ENCODE results near the gene NR3C1.

Gene NR3C1

GRCh38 chr5:143314099-143314498 is 89.4 kb downstream of the NR3C1 start:
- no CpG with 5 or more reads among the region's 1 CpG for WGBS (ENCODE audit: insufficient coverage)
- peaks cover 16 to 40% (median 24%) of the 10 kb centered on the region in 4 experiments for H3K36me3 ChIP-seq (ENCODE audit: control insufficient read depth in 4 of 4, insufficient read depth in 4 of 4, low read length in 3 of 4)
- H3K4me1 ChIP-seq (ENCODE audit: control extremely low read depth in 1 of 4, control insufficient read depth in 4 of 4, insufficient read depth in 4 of 4, low read length in 3 of 4) = peaks cover 0 to 12% (median 1%) of the 10 kb centered on the region in 4 experiments
- CTCF ChIA-PET = no interaction called here
- H3K27me3 ChIP-seq (replicated peaks in 2 of 5; ENCODE audit: control insufficient read depth in 4 of 5, insufficient read depth in 5 of 5, low read length in 4 of 5) = no peaks in the 10 kb centered on the region
- no peak overlapping the region for H3K4me3 ChIP-seq (ENCODE audit: control insufficient read depth in 1 of 7, extremely low read depth in 1 of 7, insufficient read depth in 4 of 7, low read depth in 2 of 7, low read length in 6 of 7)
- no peak for DNase-seq
- no peak overlapping the region for H3K27ac ChIP-seq (ENCODE audit: insufficient read depth in 1 of 2, low read depth in 1 of 2, low read length in 2 of 2, poor library complexity in 1 of 2, severe bottlenecking in 2 of 2)
- POLR2A ChIA-PET = no interaction called here
- no peaks in the 10 kb centered on the region for H3K9me3 ChIP-seq (ENCODE audit: control extremely low read depth in 1 of 5, control insufficient read depth in 4 of 5, insufficient read depth in 2 of 5, low read depth in 1 of 5, low read length in 4 of 5)

DNA sequence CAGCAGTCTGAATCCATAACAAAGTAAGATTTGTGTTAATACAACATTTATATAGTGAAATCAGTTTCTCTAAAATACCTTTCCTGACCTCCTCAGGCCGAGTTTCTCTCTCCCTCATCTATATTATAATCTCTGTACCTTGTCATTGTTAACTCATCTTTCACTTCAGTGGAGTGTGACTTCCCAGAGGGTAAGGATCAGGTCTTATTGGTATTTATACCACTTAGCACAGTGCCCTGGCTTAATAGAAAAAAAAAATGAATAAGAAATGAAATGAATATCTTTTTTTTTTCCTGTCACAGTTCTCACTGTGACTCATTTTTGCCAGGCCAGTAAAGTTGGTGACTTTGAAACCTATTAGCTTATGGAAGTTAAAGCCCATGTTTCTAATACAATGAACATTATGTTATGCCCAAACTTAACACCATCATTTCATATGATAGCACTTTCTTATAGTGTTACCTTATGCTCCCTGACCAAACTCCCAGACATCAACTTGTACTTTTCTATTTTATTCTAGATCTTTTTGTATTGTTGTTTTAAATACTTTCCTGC is 90.1 kb downstream of the NR3C1 start:
- CTCF ChIA-PET = no interaction called here
- POLR2A ChIA-PET = no interaction called here
- no peaks in the 10 kb centered on the region for H3K9me3 ChIP-seq (ENCODE audit: control extremely low read depth in 1 of 5, control insufficient read depth in 4 of 5, insufficient read depth in 2 of 5, low read depth in 1 of 5, low read length in 4 of 5)
- peaks cover 20 to 46% (median 27%) of the 10 kb centered on the region in 4 experiments for H3K36me3 ChIP-seq (ENCODE audit: control insufficient read depth in 4 of 4, insufficient read depth in 4 of 4, low read length in 3 of 4)
- DNase-seq = no peak
- no peak overlapping the region for H3K4me3 ChIP-seq (ENCODE audit: control insufficient read depth in 1 of 7, extremely low read depth in 1 of 7, insufficient read depth in 4 of 7, low read depth in 2 of 7, low read length in 6 of 7)
- H3K27ac ChIP-seq (ENCODE audit: insufficient read depth in 1 of 2, low read depth in 1 of 2, low read length in 2 of 2, poor library complexity in 1 of 2, severe bottlenecking in 2 of 2) = no peak overlapping the region
- peaks cover 0 to 12% (median 1%) of the 10 kb centered on the region in 4 experiments for H3K4me1 ChIP-seq (ENCODE audit: control extremely low read depth in 1 of 4, control insufficient read depth in 4 of 4, insufficient read depth in 4 of 4, low read length in 3 of 4)
- no CpG with 5 or more reads among the region's 1 CpG for WGBS (ENCODE audit: insufficient coverage)
- no peaks in the 10 kb centered on the region for H3K27me3 ChIP-seq (replicated peaks in 2 of 5; ENCODE audit: control insufficient read depth in 4 of 5, insufficient read depth in 5 of 5, low read length in 4 of 5)

GRCh38 chr5:143312822-143313221 is 90.7 kb downstream of the NR3C1 start:
- WGBS (ENCODE audit: insufficient coverage) = 88% methylated on average over 2 of the region's 2 CpGs
- H3K27me3 ChIP-seq (replicated peaks in 2 of 5; ENCODE audit: control insufficient read depth in 4 of 5, insufficient read depth in 5 of 5, low read length in 4 of 5) = no peaks in the 10 kb centered on the region
- H3K4me3 ChIP-seq (ENCODE audit: control insufficient read depth in 1 of 7, extremely low read depth in 1 of 7, insufficient read depth in 4 of 7, low read depth in 2 of 7, low read length in 6 of 7) = no peak overlapping the region
- H3K36me3 ChIP-seq (ENCODE audit: control insufficient read depth in 4 of 4, insufficient read depth in 4 of 4, low read length in 3 of 4) = peaks cover 21 to 52% (median 33%) of the 10 kb centered on the region in 4 experiments
- no peak overlapping the region for H3K27ac ChIP-seq (ENCODE audit: insufficient read depth in 1 of 2, low read depth in 1 of 2, low read length in 2 of 2, poor library complexity in 1 of 2, severe bottlenecking in 2 of 2)
- no peaks in the 10 kb centered on the region for H3K9me3 ChIP-seq (ENCODE audit: control extremely low read depth in 1 of 5, control insufficient read depth in 4 of 5, insufficient read depth in 2 of 5, low read depth in 1 of 5, low read length in 4 of 5)
- ChIA-PET POLR2A (no interaction called here), CTCF (no interaction called here)
- peaks cover 0 to 12% (median 1%) of the 10 kb centered on the region in 4 experiments for H3K4me1 ChIP-seq (ENCODE audit: control extremely low read depth in 1 of 4, control insufficient read depth in 4 of 4, insufficient read depth in 4 of 4, low read length in 3 of 4)
- no peak for DNase-seq

DNA sequence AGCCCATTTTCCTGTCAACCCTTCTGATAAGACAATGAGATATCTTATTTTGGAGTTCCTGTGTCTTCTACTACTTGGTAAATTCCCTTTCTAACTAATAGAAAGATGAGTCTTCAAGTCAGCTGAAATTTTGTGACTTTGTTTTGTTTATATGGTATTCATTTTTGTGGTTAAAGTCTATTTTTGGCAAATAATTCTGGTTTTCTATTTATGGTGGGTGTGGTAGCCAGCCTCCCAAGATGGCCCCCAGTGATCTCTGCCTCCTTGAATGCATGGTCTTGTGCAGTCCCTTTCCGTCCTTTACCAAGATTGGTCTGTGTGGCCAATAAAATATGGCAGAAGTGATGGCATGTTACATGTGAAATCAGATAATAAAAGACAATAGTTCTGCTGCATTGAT is 91.5 kb downstream of the NR3C1 start:
- Histone ChIP-seq H3K27ac (ENCODE audit: insufficient read depth in 1 of 2, low read depth in 1 of 2, low read length in 2 of 2, poor library complexity in 1 of 2, severe bottlenecking in 2 of 2) (no peak overlapping the region), H3K9me3 (ENCODE audit: control extremely low read depth in 1 of 5, control insufficient read depth in 4 of 5, insufficient read depth in 2 of 5, low read depth in 1 of 5, low read length in 4 of 5) (no peaks in the 10 kb centered on the region), H3K27me3 (replicated peaks in 2 of 5; ENCODE audit: control insufficient read depth in 4 of 5, insufficient read depth in 5 of 5, low read length in 4 of 5) (no peaks in the 10 kb centered on the region), H3K36me3 (ENCODE audit: control insufficient read depth in 4 of 4, insufficient read depth in 4 of 4, low read length in 3 of 4) (peaks cover 19 to 58% (median 37%) of the 10 kb centered on the region in 4 experiments), H3K4me1 (ENCODE audit: control extremely low read depth in 1 of 4, control insufficient read depth in 4 of 4, insufficient read depth in 4 of 4, low read length in 3 of 4) (peaks cover 0 to 6% (median 1%) of the 10 kb centered on the region in 4 experiments), H3K4me3 (ENCODE audit: control insufficient read depth in 1 of 7, extremely low read depth in 1 of 7, insufficient read depth in 4 of 7, low read depth in 2 of 7, low read length in 6 of 7) (no peak overlapping the region)
- ChIA-PET CTCF (no interaction called here), POLR2A (interaction anchor here (0.7 kb wide), 1 partner anchor 150 kb away, joined by 3 read pairs; no protein-coding TSS in a partner anchor)
- 100% methylated on average over 1 of the region's 1 CpG for WGBS (ENCODE audit: insufficient coverage)
- DNase-seq = no peak

- peaks cover 0 to 2% (median under 1%) of the 10 kb centered on the region in 4 experiments for H3K4me1 ChIP-seq (ENCODE audit: control extremely low read depth in 1 of 4, control insufficient read depth in 4 of 4, insufficient read depth in 4 of 4, low read length in 3 of 4)
- H3K4me3 ChIP-seq (ENCODE audit: control insufficient read depth in 1 of 7, extremely low read depth in 1 of 7, insufficient read depth in 4 of 7, low read depth in 2 of 7, low read length in 6 of 7) = no peak overlapping the region
- POLR2A ChIA-PET = no interaction called here
- peaks cover 19 to 60% (median 37%) of the 10 kb centered on the region in 4 experiments for H3K36me3 ChIP-seq (ENCODE audit: control insufficient read depth in 4 of 4, insufficient read depth in 4 of 4, low read length in 3 of 4)
- WGBS (ENCODE audit: insufficient coverage) = 88% methylated on average over 2 of the region's 5 CpGs
- H3K27ac ChIP-seq (ENCODE audit: insufficient read depth in 1 of 2, low read depth in 1 of 2, low read length in 2 of 2, poor library complexity in 1 of 2, severe bottlenecking in 2 of 2) = no peak overlapping the region
- peaks cover 0 to under 1% (median 0%) of the 10 kb centered on the region in 5 experiments for H3K9me3 ChIP-seq (ENCODE audit: control extremely low read depth in 1 of 5, control insufficient read depth in 4 of 5, insufficient read depth in 2 of 5, low read depth in 1 of 5, low read length in 4 of 5)
- DNase-seq = no peak
- no peaks in the 10 kb centered on the region for H3K27me3 ChIP-seq (replicated peaks in 2 of 5; ENCODE audit: control insufficient read depth in 4 of 5, insufficient read depth in 5 of 5, low read length in 4 of 5)
- CTCF ChIA-PET = interaction anchor here (1.0 kb wide), 1 partner anchor 294 kb away, joined by 3 read pairs; no protein-coding TSS in a partner anchor
Observed at GRCh38 chr5:143311428-143311827, 92.1 kb downstream of the NR3C1 start.

DNA sequence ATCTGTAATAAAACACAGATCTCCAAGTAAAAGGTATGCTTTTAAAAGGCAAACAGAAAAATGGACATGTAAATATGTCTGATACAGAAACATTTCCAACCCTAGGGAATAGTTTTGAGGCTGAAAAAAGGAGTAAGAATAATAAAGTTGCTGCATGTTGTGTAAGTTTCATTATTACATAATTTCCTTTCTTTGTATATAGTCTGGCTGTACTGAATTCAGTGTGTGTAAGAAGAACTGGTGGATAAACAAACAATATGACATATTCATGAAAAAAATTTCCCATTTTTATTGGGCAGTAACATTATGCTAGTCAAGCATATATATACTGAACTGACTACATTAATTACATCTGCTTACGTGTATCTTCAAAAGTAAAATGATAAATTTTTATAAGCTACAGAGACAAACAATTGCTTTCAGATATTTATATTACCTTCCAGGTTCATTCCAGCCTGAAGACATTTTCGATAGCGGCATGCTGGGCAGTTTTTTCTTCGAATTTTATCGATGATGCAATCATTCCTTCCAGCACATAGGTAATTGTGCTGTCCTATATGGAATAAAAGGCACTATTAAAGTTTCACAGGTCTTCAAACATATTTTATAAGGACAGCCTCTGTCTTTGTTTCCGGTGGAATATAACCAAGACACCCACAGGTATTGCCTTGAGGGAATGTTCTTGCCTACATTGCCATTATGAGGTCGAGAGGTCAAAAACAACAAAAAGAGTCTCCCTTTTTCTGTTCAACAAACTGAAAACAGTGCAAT is 93.6 kb downstream of the NR3C1 start:
- ChIA-PET CTCF (no interaction called here), POLR2A (no interaction called here)
- Histone ChIP-seq H3K27me3 (replicated peaks in 2 of 5; ENCODE audit: control insufficient read depth in 4 of 5, insufficient read depth in 5 of 5, low read length in 4 of 5) (no peaks in the 10 kb centered on the region), H3K36me3 (ENCODE audit: control insufficient read depth in 4 of 4, insufficient read depth in 4 of 4, low read length in 3 of 4) (peaks cover 27 to 76% (median 42%) of the 10 kb centered on the region in 4 experiments), H3K4me3 (ENCODE audit: control insufficient read depth in 1 of 7, extremely low read depth in 1 of 7, insufficient read depth in 4 of 7, low read depth in 2 of 7, low read length in 6 of 7) (no peak overlapping the region), H3K4me1 (ENCODE audit: control extremely low read depth in 1 of 4, control insufficient read depth in 4 of 4, insufficient read depth in 4 of 4, low read length in 3 of 4) (peaks cover 0 to 2% (median 0%) of the 10 kb centered on the region in 4 experiments), H3K9me3 (ENCODE audit: control extremely low read depth in 1 of 5, control insufficient read depth in 4 of 5, insufficient read depth in 2 of 5, low read depth in 1 of 5, low read length in 4 of 5) (peaks cover 0 to 15% (median 6%) of the 10 kb centered on the region in 5 experiments), H3K27ac (ENCODE audit: insufficient read depth in 1 of 2, low read depth in 1 of 2, low read length in 2 of 2, poor library complexity in 1 of 2, severe bottlenecking in 2 of 2) (no peak overlapping the region)
- 100% methylated on average over 2 of the region's 7 CpGs for WGBS (ENCODE audit: insufficient coverage)
- DNase-seq = no peak

DNA sequence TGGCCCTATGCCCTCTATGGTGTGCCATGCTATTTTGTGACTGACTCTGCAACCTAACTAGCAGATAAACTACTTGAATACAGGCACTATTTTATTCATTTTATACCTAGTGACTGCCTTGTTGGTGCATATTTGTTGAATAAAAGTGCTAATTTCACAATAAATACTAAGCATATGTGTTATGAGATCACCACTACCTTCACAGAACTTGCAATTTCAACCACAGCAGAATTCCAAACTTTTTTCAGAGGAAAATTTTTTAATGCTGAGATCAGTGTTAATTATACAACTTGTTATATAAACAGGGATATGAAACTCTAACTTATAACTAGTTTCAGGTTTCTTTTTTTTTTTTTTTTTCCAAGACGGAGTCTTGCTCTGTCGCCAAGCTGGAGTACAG is 94.8 kb downstream of the NR3C1 start:
- Histone ChIP-seq H3K4me3 (ENCODE audit: control insufficient read depth in 1 of 7, extremely low read depth in 1 of 7, insufficient read depth in 4 of 7, low read depth in 2 of 7, low read length in 6 of 7) (no peak overlapping the region), H3K36me3 (ENCODE audit: control insufficient read depth in 4 of 4, insufficient read depth in 4 of 4, low read length in 3 of 4) (peaks cover 25 to 85% (median 47%) of the 10 kb centered on the region in 4 experiments), H3K4me1 (ENCODE audit: control extremely low read depth in 1 of 4, control insufficient read depth in 4 of 4, insufficient read depth in 4 of 4, low read length in 3 of 4) (no peaks in the 10 kb centered on the region), H3K27me3 (replicated peaks in 2 of 5; ENCODE audit: control insufficient read depth in 4 of 5, insufficient read depth in 5 of 5, low read length in 4 of 5) (no peaks in the 10 kb centered on the region), H3K27ac (ENCODE audit: insufficient read depth in 1 of 2, low read depth in 1 of 2, low read length in 2 of 2, poor library complexity in 1 of 2, severe bottlenecking in 2 of 2) (no peak overlapping the region), H3K9me3 (ENCODE audit: control extremely low read depth in 1 of 5, control insufficient read depth in 4 of 5, insufficient read depth in 2 of 5, low read depth in 1 of 5, low read length in 4 of 5) (peaks cover 0 to 16% (median 8%) of the 10 kb centered on the region in 5 experiments)
- DNase-seq = no peak
- ChIA-PET POLR2A (no interaction called here), CTCF (no interaction called here)
- WGBS (ENCODE audit: insufficient coverage) = 100% methylated on average over 2 of the region's 2 CpGs
